DOHH2 (cell line): Measurements from ENCODE around the gene E2F3.

Experiments
- EZH2phosphoT487 ChIP-seq: fragments of 200-600 bp; sonication (generic); IDR thresholded peaks from 2 replicates; pipeline ENCODE4 v1.6.1; 2017; ENCODE audit warnings: borderline replicate concordance, mild to moderate bottlenecking, antibody characterized with exemption, low read length, moderate library complexity, mixed read lengths
- TF ChIP-seq, protein P1 (sequence below): fragments of 200-600 bp; sonication (generic); IDR thresholded peaks from one replicate; pipeline ENCODE4 v1.5.1; 2014; ENCODE audit warnings: antibody characterized with exemption, mild to moderate bottlenecking, low read depth, low read length; ENCODE audit not compliant: poor library complexity, severe bottlenecking

DNA sequence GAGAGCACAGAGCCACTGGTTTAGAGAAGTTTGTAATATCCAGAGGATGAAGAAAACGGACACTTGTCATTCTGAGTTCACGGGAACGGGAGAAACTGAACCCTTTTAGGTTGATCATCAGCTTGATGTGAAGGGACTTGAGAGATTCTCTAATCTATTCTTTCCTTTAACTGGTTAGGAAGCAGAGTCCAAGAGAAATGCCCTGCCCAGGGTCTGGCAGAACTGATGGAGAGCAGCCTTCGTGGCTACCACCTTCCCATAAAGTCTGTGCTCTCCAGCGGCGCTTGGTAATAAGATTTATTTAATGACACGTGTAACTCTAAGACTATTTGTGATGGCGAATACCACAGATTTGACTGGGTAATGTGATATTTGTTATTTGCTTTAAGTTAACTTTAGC, 36.0 kb downstream of the E2F3 start:
- TF ChIP-seq, protein P1, sequence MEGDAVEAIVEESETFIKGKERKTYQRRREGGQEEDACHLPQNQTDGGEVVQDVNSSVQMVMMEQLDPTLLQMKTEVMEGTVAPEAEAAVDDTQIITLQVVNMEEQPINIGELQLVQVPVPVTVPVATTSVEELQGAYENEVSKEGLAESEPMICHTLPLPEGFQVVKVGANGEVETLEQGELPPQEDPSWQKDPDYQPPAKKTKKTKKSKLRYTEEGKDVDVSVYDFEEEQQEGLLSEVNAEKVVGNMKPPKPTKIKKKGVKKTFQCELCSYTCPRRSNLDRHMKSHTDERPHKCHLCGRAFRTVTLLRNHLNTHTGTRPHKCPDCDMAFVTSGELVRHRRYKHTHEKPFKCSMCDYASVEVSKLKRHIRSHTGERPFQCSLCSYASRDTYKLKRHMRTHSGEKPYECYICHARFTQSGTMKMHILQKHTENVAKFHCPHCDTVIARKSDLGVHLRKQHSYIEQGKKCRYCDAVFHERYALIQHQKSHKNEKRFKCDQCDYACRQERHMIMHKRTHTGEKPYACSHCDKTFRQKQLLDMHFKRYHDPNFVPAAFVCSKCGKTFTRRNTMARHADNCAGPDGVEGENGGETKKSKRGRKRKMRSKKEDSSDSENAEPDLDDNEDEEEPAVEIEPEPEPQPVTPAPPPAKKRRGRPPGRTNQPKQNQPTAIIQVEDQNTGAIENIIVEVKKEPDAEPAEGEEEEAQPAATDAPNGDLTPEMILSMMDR = no peak
- no peak for TF ChIP-seq EZH2phosphoT487
